ENCODE measurements around the gene ASIC2. TPM values are rescaled to one million over a fixed set of nuclear protein-coding genes. Genes with fewer than 3 reads are reported as not detected.

ASIC2 gene
- total and polyA plus RNA-seq, 9 of the 15 experiments (the other 6 are each of a cell fraction or from before 2014, with no cell fraction given): not detected

- Histone ChIP-seq H3K9ac (ENCODE audit: insufficient read depth in 1 of 2, low read depth in 2 of 2, low read length in 2 of 2) (no peak overlapping the region), H3K9me1 (ENCODE audit: control insufficient read depth, insufficient read depth, low read length) (no peaks in the 10 kb centered on the region), H3K4me1 (replicated peaks in 1 of 2; ENCODE audit: control insufficient read depth in 2 of 2, insufficient read depth in 2 of 2, low read length in 2 of 2) (no peaks in the 10 kb centered on the region), H3K27me3 (ENCODE audit: control insufficient read depth in 2 of 2, insufficient read depth in 2 of 2, low read length in 2 of 2) (peaks cover 9 to 42% of the 10 kb centered on the region in 2 experiments), H3K4me2 (ENCODE audit: insufficient read depth, low read length) (no peak overlapping the region), H3K9me3 (replicated peaks; ENCODE audit: control insufficient read depth, insufficient read depth, low read depth, low read length) (no peaks in the 10 kb centered on the region), H3K4me3 (no peak overlapping the region), H4K20me1 (replicated peaks; ENCODE audit: control insufficient read depth, insufficient read depth, low read length) (no peaks in the 10 kb centered on the region), H2AFZ (ENCODE audit: low read depth, low read length) (no peak overlapping the region), H3K79me2 (ENCODE audit: control insufficient read depth, insufficient read depth, low read length) (no peaks in the 10 kb centered on the region), H3K27ac (ENCODE audit: extremely low read depth, low read depth, low read length) (no peak overlapping the region), H3K36me3 (ENCODE audit: control insufficient read depth, insufficient read depth, low read length) (no peaks in the 10 kb centered on the region)
- WGBS (ENCODE audit: insufficient coverage, low coverage, missing lambda C conversion rate): 1% methylated on average over 4 of the region's 4 CpGs
- ATAC-seq (no peak), DNase-seq (ENCODE audit: extremely low read depth in 1 of 4, low spot score in 3 of 4) (no peak), FAIRE-seq (no peak)
- no TSS peak for BruUV-seq (replicated peaks)
- CTCF ChIA-PET (ENCODE audit: low intra/inter-chr PET ratio): no interaction called here
- intact Hi-C loops (cut with micrococcal nuclease): no loop called here
- POLR2A ChIA-PET: no interaction called here
- in situ Hi-C loops (cut with MboI): no loop called here
- TF ChIP-seq ZNF274 (IDR thresholded peaks at IDR 0.05; ENCODE audit: borderline replicate concordance, low read depth, low read length): no peak
- TF ChIP-seq RB1 (IDR thresholded peaks at IDR 0.05; ENCODE audit: low read depth): no peak
- TF ChIP-seq PRDM10 (IDR thresholded peaks at IDR 0.05; ENCODE audit: partially characterized antibody): no peak
- no peak for TF ChIP-seq HOXB6 (CRISPR knock-in tag; IDR thresholded peaks at IDR 0.05; ENCODE audit: borderline replicate concordance)
- TF ChIP-seq ZNF561 (CRISPR knock-in tag; conservative IDR thresholded peaks at IDR 0.05): no peak
- TF ChIP-seq MBD1 (CRISPR knock-in tag; IDR thresholded peaks at IDR 0.05): no peak
- TF ChIP-seq ZNF699 (CRISPR knock-in tag; IDR thresholded peaks at IDR 0.05; ENCODE audit: insufficient replicate concordance): no peak
- TF ChIP-seq MITF (IDR thresholded peaks at IDR 0.05): no peak
- no peak for TF ChIP-seq ZBTB11 (CRISPR knock-in tag; IDR thresholded peaks at IDR 0.05)
- TF ChIP-seq ZNF431 (CRISPR knock-in tag; IDR thresholded peaks at IDR 0.05): no peak
- no peak for TF ChIP-seq PCBP1 (IDR thresholded peaks at IDR 0.05; ENCODE audit: low read depth, low read length, poor library complexity, severe bottlenecking)
- no peak for TF ChIP-seq NFIX (CRISPR knock-in tag; IDR thresholded peaks at IDR 0.05; ENCODE audit: low read depth)
Observed at GRCh38 chr17:33096161-33096560, 196.9 kb downstream of the ASIC2 start.
